Fibroblast of skin of right biceps (primary cell): ENCODE data around the gene KLC3.

ENCODE experiments used
- DNase-seq: peaks from one replicate; pipeline ENCODE4 v3.0.0-alpha.2; 2013

Gene KLC3

DNA sequence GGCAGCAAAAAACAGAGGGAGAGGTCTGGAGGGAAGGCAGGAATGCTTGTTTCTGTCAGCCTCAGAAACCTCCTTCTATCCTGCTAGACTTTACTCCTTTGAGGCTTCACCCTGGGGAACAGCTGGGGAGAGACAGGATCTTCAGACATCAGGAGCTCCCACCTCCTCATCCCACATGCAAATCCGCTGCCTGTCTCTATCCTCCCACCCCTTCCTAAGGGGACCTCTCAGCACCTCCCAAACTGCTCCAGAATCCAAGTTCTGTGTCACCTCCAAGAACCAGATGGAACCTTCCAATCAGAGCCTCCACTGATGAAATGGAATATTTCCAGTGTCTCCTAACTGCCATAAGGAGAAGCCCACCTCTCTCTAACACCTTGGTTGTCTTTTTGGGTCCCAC, 39.6 kb downstream of the KLC3 start:
- no peak for DNase-seq

DNA sequence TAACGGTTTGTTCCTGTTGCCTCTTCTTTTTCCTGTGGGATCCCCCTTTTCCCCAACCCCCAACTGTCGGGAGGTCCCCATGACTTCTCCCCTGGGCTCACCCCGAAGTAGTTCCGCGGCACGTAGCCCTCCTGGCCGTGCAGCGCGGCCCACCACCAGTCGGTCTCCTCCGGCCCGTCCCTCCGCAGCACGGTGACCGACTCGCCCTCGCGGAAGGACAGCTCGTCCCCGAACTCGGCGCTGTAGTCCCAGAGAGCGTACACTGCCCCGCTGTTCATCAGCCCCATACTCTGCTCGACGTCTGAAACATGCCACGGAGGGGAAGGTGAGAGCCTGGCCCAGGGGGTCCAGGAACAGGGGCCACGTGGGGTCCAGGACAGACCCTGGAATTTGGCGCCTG, 41.9 kb downstream of the KLC3 start:
- DNase-seq, result no peak

DNA sequence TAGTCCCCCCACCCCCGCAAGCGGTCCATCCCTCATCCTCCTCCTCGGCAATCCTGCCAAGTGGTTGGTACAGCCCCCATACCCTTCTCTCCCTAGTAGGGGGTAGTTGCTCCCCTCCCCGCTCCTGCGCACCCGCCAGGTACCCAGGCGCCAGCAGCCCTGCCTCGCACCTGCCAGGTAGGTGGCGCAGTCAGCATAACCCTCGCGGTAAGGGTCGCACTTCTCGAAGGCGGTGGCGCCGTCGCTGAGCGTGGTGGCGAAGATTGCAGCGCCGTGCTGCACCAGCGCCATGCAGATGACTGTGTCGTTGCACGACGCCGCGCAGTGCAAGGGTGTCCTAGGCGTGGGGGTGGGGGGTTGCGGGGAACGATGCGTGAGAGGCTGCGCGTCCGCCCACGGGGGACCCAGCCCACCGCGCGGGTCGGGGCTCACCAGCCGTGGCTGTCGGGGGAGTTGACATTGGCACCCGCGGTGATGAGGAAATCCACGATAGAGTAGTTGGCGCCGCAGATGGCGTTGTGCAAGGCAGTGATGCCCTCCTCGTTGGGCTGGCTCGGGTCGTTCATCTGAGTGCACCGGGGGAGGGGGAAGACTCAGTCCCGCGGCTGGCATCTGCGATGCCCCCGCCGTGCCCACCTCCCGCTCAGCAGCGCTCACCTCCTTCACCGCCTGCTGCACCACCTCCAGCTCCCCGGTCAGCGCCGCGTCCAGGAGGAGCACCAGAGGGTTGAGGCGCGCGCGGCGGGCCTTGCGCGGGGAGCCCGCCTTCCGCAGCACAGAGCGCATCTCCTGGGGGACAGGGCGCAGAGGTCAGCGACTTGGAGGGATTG, 45.1 kb downstream of the KLC3 start:
- no peak for DNase-seq

DNA sequence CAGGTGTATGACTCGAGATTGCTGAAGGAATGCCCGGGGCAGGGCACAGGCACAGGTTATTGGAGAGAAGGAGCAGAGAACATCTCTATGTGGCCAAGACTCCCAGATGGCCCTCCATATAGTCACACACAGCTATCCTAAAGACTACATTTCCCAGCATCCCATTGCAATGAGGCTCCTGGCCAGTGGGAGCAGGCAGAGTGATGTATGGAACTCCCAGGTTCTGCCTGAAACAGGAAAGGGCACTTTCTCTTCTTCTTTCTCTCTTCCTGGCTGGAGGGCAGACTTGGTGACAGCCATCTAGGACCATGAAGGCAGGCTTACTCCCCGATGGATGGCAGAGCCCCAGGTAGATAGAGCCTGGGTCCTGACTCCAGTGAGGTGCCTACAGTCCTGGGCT, 50.8 kb downstream of the KLC3 start:
- no peak for DNase-seq

DNA sequence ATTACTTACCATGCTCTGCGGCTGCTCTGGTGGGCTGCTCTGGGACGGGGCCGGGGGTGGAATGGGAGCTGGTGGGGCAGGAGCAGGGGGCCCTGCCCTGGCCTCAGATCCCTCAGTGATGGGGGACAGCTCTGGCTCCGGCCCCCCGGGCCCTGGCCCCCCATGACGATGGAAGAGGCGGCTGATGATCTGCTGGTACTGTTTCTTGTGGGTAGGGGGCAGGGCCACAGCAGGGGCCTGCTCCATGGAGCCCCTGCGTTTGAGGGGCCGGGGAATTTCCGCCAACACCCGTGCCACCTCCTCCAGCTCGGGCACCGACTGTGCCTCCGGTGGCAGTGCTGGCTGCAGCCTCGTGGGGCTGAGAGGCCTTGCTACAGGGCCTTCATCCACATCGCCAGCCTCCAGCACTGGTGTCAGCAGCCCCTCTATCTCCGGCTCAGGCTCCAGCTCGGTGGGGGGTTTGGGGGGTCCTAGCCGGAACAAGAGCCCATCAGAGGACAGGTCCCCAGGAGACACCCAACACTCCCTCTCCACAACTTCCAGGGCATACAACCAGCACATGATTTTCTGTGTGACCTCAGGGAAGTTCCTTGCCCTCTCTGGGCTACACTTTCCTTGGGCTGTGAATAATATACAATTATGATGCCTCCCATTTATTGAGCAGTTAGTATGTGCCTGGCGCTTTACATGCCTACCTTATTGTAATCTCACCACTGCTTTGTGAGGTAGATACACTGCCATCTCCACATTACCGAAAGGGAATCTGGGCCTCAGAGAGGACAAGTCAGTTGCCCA, 51.5 kb downstream of the KLC3 start:
- no peak for DNase-seq

DNA sequence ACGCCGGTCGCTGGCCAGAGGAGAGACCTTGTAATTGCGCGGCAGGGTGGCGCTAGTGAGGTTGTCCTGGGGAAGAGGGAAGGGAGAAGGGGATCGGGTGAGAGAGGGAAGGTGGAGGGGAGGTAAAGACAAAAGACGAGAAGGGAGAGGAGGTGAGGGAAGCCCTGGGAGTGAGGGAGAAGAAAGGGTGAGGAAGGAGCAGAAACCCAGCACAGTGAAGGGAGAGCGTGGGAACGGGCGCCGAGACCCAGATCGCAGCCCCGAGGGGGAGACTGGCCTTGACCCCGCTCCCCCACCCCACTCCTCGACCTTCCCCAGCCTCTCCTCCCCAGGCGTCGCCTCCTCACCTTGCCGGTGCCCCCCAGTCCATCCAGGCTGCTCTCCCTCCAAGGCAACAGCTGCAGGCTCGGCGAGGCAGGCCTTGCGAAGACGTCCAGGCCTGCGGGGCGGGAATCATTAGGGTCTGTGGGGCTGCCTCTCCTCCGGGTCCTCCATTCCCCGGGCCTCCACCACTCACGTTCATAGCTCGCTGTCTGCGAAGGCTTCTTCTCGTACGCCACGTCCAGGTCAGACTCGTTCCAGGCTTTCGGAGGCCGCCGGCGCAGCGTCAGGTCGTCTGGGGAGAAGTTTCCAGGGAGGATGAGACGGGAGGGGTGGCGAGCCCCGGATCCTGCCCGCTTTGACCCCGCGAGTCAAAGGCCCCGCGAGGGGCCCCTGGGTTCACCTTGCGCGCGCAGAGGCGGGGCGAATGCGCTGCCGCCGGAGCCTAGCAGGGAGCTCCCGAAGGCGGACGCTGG, 55.5 kb downstream of the KLC3 start:
- DNase-seq, result peak; percentile 26

DNA sequence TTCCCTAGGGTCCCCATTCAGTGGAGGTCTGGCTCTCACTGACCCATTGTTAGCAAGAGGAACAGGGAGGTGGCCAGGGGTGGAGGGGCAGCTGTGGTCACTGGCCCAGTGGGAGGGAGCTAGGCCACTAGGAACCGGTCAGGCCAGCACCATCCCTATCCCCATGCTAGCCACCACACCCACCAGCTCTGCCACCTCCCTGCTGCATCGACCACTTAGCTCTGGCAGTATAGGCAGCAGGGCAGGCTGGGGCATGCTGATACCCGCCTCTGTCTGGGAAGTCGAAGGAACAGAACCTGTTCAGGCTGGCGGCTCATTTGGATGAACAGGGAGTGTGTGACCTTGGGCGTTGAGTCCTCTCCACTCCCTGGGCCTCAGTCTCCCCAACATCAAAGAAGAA, 59.6 kb downstream of the KLC3 start:
- no peak for DNase-seq
